A172 (cell line): ENCODE results near the gene FZD10. TPM values are rescaled to one million over a fixed set of nuclear protein-coding genes. Genes with fewer than 3 reads are reported as not detected.

Source experiments
- DNase-seq: peaks from one replicate; pipeline ENCODE4 v3.0.0-alpha.2; 2015; ENCODE audit warnings: low spot score
- total RNA-seq: library from RNA; depleted of rRNA; stranded (reverse); fragments of >200 nt; shearing (Covaris generic); gene quantifications from 2 replicates; pipeline ENCODE4 v1.2.3, GENCODE V29; 2014; rRNA removed

FZD10 gene
- total RNA-seq, result not detected in 2 replicates

DNA sequence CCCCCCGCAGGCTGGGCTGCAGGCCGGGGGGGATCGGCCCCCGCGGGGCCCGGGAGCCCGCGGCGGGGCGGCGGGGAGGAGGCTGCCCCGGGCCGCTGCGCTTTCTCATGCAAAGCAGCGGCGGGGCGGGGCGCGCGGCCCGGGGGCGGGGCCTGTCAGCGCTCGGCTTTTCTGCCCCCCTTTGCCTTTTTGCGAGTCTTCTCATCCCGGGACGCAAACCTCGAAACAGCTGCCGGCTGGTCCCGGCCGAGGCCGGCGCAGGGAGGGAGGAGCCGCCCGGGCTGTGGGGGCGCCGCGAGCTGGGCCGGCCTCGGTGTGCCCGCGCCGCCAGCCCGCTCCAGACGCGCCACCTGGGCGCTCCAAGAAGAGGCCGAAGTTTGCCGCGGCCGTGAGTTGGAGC lies at the start of gene FZD10:
Gene FZD10, plus strand, starts transcription at position 198 of the 400 bp plus-strand sequence. CDS start 479 bp downstream, outside the sequence.
- DNase-seq, result no peak

DNA sequence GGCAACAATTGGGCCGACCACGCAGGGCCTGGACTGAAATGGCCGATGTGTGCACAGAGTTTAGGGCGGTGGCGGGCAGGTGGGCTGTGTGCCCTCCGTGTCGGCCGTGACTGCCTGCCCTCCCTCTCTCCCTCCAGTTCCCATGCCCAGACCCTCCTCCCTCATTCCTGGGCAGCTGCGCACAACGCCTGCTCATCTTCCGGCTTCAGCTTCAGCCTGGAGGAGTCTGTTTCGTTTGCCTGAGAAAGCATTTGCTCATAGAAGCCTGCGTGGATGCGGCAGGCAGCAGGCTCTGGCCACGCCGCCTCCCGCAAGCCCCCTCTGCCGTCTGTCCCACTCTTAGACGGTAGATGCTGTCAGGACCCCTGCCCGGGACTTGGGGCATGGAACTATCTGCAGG lies 47.3 kb upstream of the FZD10 start:
- no peak for DNase-seq

- no peak for DNase-seq
These were observed 46.6 kb upstream of the FZD10 start for GRCh38 chr12:130115646-130116045.

GRCh38 chr12:130116791-130117190 lies 45.5 kb upstream of the FZD10 start:
- no peak for DNase-seq

- DNase-seq, result no peak
These were observed 45.0 kb upstream of the FZD10 start for GRCh38 chr12:130117233-130117632.

GRCh38 chr12:130117701-130118100 lies 44.6 kb upstream of the FZD10 start:
- no peak for DNase-seq

DNA sequence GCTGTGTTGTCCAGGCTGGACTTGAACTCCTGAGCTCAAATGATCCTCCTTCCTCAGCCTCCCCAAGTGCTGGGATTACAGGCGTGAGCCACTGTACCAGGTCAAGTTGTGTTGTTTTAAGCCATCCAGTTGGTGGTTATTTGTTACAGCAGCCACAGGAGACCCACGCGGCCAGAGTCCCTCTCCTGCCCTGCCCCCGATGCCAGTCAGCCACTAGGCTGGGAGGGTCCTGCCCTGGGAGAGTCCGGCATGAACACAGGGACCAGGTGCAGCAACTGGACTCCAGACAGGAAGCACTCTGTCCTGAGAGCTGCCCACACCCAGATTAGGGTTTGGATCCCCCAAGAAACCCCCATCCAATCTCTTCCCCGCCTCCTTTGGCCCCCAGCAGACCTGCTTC lies 44.1 kb upstream of the FZD10 start:
- no peak for DNase-seq

GRCh38 chr12:130119241-130119861 lies 42.9 kb upstream of the FZD10 start:
- DNase-seq, result no peak

DNA sequence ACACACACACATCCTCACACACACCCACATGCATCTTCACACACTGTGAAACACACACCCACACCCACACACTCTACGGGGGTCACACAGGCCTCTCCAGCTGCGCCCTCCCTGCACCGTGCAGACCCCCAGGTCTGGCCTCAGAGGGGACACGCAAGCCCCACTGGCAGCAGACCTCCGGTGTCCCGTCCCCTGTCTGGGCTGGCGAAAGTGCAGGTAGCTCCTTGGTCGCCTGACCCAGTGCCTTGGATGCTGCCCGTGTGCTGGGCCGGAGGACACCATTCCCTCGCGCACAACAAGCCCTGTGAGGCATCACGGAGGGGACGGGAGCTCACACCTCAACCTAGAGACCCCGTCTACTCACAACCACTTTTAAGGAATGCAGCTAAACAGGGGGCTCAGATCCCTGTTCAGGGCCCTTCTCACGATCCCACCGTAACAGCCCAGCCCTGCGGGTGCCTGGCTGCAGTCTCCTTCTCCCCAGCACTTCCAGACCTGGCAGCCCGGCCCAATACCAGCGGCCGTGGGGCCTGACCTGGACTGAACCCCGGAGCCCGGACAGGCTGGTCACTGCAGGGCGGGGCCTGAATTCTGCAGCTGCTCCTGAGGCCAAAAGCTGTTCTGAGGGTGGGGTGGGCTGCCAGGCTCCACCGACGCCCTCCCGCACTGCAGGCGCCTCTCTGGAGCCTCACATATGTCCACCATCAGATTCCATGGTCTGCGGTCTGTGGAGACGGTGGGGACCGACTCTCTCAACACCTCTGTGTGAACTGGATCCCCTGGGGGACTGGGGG lies 42.1 kb upstream of the FZD10 start:
- no peak for DNase-seq

DNA sequence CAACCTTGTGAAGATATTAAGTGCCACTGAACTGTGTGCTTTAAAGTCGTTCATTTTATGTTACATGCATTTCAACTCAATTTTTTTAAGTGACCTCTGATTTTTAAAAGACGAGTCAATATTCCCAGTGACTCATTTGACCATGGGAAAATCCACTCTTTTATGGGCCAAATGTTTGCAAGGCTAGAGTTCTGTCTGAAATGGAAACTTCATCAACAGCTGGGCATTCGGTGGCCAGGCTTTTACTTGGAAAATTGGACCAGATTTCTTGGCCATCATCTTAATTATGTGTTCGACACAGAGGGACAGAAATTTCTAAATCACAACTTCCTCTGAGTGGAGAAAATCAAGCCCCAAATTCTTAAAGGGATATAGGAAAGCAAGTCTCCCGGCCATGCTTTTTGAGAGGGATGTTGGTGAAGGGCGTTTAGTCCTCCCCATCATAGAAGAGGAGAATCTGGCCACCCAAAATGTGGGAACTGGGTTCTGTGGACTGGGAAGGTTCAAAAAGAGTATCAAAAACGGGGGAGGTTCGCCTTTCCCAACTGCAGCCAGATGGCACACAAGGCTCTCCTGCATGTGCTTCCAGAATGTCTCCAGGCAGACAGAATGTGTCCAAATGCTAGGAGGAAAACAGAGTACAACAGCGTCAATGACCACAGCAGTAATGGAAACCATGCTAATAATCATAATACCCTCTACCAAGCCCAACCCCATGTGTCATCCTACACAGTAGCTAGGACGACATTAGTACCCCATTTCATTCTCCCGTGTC lies 40.9 kb upstream of the FZD10 start:
- DNase-seq, result no peak

GRCh38 chr12:130122356-130122755 lies 39.9 kb upstream of the FZD10 start:
- DNase-seq, result no peak

DNA sequence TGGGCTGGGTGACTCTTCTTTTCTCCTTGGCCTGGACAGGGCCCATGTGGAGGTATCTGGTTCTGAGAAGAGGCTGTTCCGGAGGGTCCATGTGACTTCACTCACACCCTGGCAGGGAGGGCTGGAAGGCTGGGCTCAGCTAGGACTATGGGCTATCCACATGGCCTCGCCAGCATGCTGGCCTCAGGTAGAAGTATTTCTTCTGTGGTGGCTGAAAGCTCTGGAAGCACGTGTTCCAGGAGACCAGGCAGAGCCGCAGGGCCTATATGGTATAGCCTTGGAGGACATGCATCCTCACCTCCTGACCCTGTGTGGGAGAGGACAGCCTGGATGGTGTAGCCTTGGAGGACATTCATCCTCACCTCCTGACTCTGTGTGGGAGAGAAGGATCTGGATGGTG lies 38.2 kb upstream of the FZD10 start:
- no peak for DNase-seq

DNA sequence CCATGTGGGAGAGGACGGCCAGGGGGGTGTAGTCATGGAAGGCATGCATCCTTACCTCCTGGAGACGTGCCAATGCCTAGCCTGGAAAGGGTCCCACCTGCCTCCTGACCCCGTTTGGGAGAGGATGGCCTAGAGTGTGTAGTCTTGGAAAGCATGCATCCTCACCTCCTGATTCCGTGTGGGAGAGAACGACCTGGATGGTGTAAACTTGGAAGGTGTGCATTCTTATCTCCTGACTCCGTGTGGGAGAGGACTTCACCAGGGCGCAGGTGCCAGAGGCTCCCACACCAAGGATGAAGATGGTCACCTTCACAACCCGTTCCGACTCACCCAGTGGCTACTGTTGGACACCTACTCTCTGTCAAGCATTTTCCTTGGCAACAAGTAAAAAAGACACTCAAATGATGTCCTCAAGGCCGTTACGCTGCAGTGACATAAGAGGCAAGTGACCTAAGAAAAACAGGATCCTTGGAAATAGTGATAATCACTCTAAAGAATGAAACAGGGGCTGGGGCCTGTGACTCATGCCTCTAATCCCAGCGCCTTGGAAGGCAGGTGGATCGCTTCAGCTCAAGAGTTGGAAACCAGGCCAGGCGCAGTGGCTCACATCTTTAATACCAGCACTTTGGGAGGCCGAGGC lies 37.5 kb upstream of the FZD10 start:
- no peak for DNase-seq

DNA sequence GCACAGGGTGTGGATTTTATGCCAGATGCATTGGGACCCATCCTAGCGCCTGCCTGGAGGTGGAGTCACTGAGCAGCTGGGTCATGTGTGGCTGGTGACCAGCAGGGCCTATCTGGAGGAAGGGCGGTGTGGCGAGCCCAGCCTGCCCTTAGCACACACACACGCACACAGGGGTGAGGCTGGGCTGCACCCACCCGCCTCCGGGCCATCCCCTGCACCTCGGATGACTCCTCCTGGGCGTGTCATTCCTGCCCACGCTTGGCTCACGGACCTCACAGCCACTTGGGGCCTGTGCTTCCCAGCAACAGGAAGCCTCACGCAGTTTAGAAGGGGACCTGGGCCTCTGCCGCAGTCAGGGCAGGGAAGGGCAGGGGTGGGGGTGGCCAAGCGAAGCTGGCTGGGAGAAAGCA lies 36.2 kb upstream of the FZD10 start:
- no peak for DNase-seq

GRCh38 chr12:130127532-130127911 lies 34.7 kb upstream of the FZD10 start:
- DNase-seq, result no peak

DNA sequence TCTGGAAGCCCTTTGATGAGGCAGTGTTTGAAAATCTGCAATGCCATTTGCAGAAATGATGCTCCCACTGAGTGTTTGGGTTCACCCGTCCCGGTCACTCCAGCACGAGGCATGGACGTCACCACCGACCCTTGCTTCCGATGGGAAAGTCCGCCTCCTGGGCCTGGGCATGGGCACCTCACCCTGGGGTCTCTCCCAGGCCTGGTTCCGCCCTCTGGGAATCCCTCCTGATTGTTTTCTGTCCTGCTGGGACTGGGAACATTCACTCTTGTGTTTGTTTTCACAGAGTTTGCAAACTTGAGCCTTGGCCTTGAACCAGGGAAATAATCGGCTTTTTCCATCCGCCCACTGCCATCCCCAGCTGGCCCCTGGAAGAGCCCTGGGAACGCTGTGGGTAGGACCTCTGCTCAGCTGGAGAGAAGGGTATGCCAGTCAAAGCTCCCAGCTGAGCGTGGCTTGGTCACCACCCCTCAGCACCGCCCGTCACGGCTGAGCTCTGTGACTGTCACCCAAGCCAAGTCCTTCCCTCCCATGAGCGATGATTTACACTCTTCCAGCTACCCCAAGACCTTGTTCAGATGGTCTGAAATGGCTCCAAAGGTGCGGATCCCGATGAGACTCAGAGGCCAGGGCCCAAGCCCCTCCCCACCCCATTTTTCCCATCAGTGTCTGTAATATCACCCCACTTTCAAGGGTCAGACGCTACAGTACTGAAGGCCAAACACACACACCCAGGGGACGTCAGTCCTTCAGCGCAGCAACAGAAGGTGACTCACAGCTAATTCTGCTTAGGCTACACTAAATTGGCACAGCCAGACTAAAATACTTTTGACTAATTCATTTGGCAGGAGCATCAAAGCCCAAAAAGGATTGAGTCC lies 34.1 kb upstream of the FZD10 start:
- no peak for DNase-seq

DNA sequence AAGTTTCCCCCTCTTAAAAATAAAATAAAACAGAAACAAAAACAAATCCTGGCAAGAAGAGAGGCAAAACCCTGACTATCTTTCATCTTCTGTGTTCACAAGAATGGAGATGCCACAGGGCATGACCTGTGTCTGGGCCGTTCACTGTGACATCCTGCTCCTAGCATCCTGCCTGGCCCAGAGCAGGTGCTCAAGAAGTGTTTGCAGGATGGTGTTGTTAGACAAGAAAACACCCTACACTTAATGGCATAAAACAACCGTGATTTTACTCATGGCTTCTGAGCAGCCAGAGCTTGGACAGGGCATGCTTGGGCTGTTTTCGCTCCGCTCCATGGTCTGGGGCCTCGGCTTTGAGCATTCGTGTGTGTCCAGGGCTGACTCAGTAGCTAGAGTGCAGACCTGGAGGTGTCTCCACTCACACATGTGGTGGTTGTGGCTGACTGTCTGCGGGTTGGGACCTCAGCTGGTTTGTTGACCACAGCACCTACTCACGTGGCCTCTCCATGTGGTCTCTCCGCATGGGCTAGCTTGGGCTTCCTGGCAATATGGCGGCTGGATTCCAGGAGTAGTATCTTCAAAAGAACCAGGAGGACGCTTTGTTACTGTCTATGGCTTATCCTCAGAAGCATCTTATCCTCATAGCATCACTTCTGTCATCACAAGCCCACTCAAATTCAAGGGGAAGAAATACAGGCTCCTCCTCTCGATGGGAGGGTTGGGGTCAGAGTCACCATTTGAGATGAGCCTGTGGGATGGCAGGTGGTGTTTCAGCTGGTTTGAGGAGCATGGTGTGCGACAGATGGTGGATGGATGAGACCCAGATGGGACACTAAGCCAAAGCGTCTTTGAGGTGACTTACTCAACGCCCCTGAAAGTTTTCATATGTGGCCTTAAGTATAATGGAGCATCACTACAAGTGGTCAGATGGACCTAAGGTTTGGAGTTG lies 33.2 kb upstream of the FZD10 start:
- DNase-seq, result no peak

DNA sequence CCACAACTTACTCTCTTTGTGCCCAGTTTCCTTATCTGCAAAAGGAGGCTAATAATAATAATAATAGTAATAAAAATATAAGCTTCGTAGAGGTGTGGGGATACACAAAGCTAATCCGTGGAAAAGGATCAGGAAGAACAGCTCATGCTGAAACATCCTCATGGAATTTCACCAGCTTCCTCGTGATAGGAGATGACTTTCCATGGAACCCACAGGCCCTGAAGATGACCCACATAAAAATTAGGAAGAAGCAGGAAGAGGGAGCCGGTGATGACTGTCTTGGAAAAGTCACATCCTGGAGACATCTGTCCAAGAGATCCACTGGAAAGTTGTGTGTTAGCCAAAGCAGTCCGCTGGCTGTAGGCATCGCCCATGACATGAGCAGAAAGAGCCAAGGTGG lies 31.9 kb upstream of the FZD10 start:
- no peak for DNase-seq

DNA sequence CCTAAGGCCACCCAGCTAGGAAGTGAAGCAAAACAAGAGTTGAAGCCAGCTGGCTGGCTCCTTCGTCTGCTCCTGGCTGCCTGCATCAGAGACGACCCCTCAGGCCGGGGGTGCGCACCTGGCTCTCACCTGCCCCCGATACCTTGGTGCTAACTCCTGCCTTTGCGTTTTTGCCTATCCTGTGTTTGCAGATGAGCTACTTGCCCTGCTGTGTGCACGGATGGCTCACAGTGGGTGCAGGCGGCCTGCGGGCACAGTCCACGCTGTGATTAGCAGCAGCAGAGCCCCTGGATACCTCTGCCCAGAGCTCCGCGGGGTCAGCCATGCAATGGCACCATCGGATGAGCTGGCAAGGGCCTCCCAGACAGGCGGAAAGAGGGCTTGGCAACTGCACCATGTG lies 31.2 kb upstream of the FZD10 start:
- no peak for DNase-seq

DNA sequence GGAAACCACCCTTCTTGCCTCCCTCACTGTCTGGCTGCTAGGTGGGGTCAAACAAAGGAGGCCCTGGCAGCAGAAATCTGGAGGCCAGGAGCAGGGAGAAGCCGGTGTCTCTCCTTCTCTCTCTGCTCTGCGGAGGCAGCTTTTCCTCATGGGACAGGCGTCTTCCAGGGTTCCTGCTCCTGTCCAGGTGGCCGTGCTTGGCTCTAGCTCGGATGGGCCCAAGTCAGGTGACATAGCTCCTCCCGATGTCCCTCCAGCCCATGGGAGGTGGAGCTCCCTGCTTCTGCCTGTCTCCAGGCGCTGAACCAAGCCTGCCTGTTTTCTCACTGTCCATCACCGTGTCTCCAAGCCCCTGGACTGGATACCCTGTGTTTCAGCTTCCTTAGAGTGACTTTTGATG lies 30.5 kb upstream of the FZD10 start:
- DNase-seq, result no peak
